IMR-90 (cell line): ENCODE measurements around the gene QARS1. TPM values are rescaled to one million over a fixed set of nuclear protein-coding genes. Genes with fewer than 3 reads are reported as not detected.

Source experiments
- ATAC-seq: fragments of 200-7000 bp; cut with Tn5 transposase; 2 replicates; pipeline ENCODE4 v1.9.1; 2020; ENCODE audit warnings: low read depth, mild to moderate bottlenecking, moderate library complexity
- BruUV-seq: library from RNA; stranded (reverse); fragments of 400-500 nt; replicated peaks from 2 replicates; lab custom pipeline; 2021; lab: Mats Ljungman, UMichigan
- CTCF ChIA-PET: fragments of 300-600 bp; formaldehyde crosslinking; extraction: SDS; loops from one replicate; lab custom pipeline; 2021; ENCODE audit warnings: antibody characterized with exemption; lab: Yijun Ruan, JAX
- POLR2A ChIA-PET: fragments of 300-600 bp; sonication (Branson Sonifier 250); formaldehyde crosslinking; loops from one replicate; lab custom pipeline; 2022; ENCODE audit warnings: antibody characterized with exemption; ENCODE audit not compliant: unreplicated experiment; lab: Charles Lee
- DNase-seq: peaks from one replicate; pipeline ENCODE4 v3.0.0; 2013
- H2AFZ ChIP-seq: replicated peaks from 2 replicates; pipeline ENCODE3; 2013; ENCODE audit warnings: low read length, mild to moderate bottlenecking; ENCODE audit not compliant: poor library complexity
- H2AK5ac ChIP-seq: 2 replicates; pipeline ENCODE4 v1.6.1; 2013; ENCODE audit warnings: low read depth, low read length, inconsistent platforms
- H2AK9ac ChIP-seq: replicated peaks from 2 replicates; pipeline ENCODE3; 2013; ENCODE audit warnings: mild to moderate bottlenecking, low read depth, low read length, moderate library complexity; ENCODE audit not compliant: poor library complexity
- H2BK120ac ChIP-seq: 2 replicates; pipeline ENCODE4 v1.6.1; 2013; ENCODE audit warnings: low read depth, low read length, inconsistent platforms
- H2BK15ac ChIP-seq: 3 replicates; pipeline ENCODE4 v1.6.1; 2013; ENCODE audit warnings: low read depth, low read length, inconsistent platforms
- H2BK20ac ChIP-seq: 2 replicates; pipeline ENCODE4 v1.6.1; 2013; ENCODE audit warnings: low read depth, mild to moderate bottlenecking, inconsistent platforms, low read length, moderate library complexity
- H2BK5ac ChIP-seq: 2 replicates; pipeline ENCODE4 v1.6.1; 2013; ENCODE audit warnings: mild to moderate bottlenecking, low read depth, low read length, inconsistent platforms; ENCODE audit not compliant: poor library complexity, severe bottlenecking
- H3K14ac ChIP-seq: replicated peaks from 2 replicates; pipeline ENCODE4 v1.6.1; 2013; ENCODE audit warnings: low read depth, low read length, inconsistent platforms
- H3K18ac ChIP-seq: 2 replicates; pipeline ENCODE4 v1.6.1; 2013; ENCODE audit warnings: low read depth, low read length, control low read depth
- H3K23ac ChIP-seq: 2 replicates; pipeline ENCODE4 v1.6.1; 2013; ENCODE audit warnings: low read depth, low read length, inconsistent platforms
- H3K27ac ChIP-seq: 2 replicates; pipeline ENCODE4 v1.5.1; 2013; ENCODE audit warnings: mild to moderate bottlenecking, control low read depth, low read length; ENCODE audit not compliant: insufficient read depth
- H3K27me3 ChIP-seq: 2 replicates; pipeline ENCODE4 v1.6.1; 2013; ENCODE audit warnings: low read length; ENCODE audit not compliant: control insufficient read depth, insufficient read depth
- H3K36me3 ChIP-seq: 2 replicates; pipeline ENCODE4 v1.6.1; 2013; ENCODE audit warnings: low read length, mixed read lengths; ENCODE audit not compliant: control insufficient read depth, insufficient read depth
- H3K4ac ChIP-seq: 2 replicates; pipeline ENCODE4 v1.6.1; 2013; ENCODE audit warnings: low read depth, low read length, inconsistent platforms
- H3K4me1 ChIP-seq: 2 replicates; pipeline ENCODE4 v1.6.1; 2013; ENCODE audit warnings: low read length, mixed read lengths; ENCODE audit not compliant: control insufficient read depth, insufficient read depth
- H3K4me2 ChIP-seq: 2 replicates; pipeline ENCODE4 v1.6.1; 2013; ENCODE audit warnings: low read depth, mild to moderate bottlenecking, control low read depth, low read length, moderate library complexity
- H3K4me3 ChIP-seq: 2 replicates; pipeline ENCODE4 v1.5.1; 2013; ENCODE audit warnings: low read depth, mild to moderate bottlenecking, control low read depth, low read length, moderate library complexity; ENCODE audit not compliant: insufficient read depth
- H3K56ac ChIP-seq: 2 replicates; pipeline ENCODE4 v1.6.1; 2013; ENCODE audit warnings: low read length, inconsistent platforms; ENCODE audit not compliant: insufficient read depth; ENCODE audit errors: extremely low read depth
- H3K79me1 ChIP-seq, 2 experiments: 2 replicates each; pipeline ENCODE4 v1.6.1; 2013; ENCODE audit warnings: low read length in 2 of 2, inconsistent platforms in 1 of 2, low read depth in 1 of 2
- H3K9ac ChIP-seq: 2 replicates; pipeline ENCODE4 v1.6.1; 2013; ENCODE audit warnings: low read depth, low read length, control low read depth
- H3K9me1 ChIP-seq: 2 replicates; pipeline ENCODE4 v1.6.1; 2013; ENCODE audit warnings: low read length, inconsistent platforms; ENCODE audit not compliant: insufficient read depth
- H3K9me3 ChIP-seq: 2 replicates; pipeline ENCODE4 v1.6.1; 2013; ENCODE audit warnings: low read length; ENCODE audit not compliant: control insufficient read depth, insufficient read depth
- H4K20me1 ChIP-seq: 2 replicates; pipeline ENCODE4 v1.6.1; 2013; ENCODE audit warnings: low read length, inconsistent platforms; ENCODE audit not compliant: insufficient read depth
- H4K5ac ChIP-seq: 2 replicates; pipeline ENCODE4 v1.6.1; 2013; ENCODE audit warnings: mild to moderate bottlenecking, low read depth, low read length, control low read depth
- H4K8ac ChIP-seq, 2 experiments: 2 replicates each; pipeline ENCODE4 v1.6.1; 2013; ENCODE audit warnings: low read depth in 2 of 2, low read length in 2 of 2, control low read depth in 1 of 2, inconsistent platforms in 1 of 2
- H4K91ac ChIP-seq: 2 replicates; pipeline ENCODE4 v1.6.1; 2013; ENCODE audit warnings: low read depth, low read length, inconsistent platforms; ENCODE audit not compliant: insufficient read depth
- BHLHE40 ChIP-seq: fragments of 150-350 bp; IDR thresholded peaks from 2 replicates; pipeline ENCODE4 v1.6.1; 2016; ENCODE audit warnings: mild to moderate bottlenecking, low read depth, low read length
- CEBPB ChIP-seq: IDR thresholded peaks from 2 replicates; pipeline ENCODE4 v1.6.1; 2012; ENCODE audit warnings: low read depth, low read length, improper control_type of control experiment
- CHD1 ChIP-seq: IDR thresholded peaks from 2 replicates; pipeline ENCODE4 v1.6.1; 2012; ENCODE audit warnings: low read depth, low read length, improper control_type of control experiment
- FOS ChIP-seq: fragments of 150-350 bp; IDR thresholded peaks from 2 replicates; pipeline ENCODE4 v1.6.1; 2016; ENCODE audit warnings: low read depth, low read length
- MAFK ChIP-seq: IDR thresholded peaks from 2 replicates; pipeline ENCODE4 v1.6.1; 2012; ENCODE audit warnings: low read depth, low read length, improper control_type of control experiment
- MAZ ChIP-seq: IDR thresholded peaks from 2 replicates; pipeline ENCODE4 v1.6.1; 2012; ENCODE audit warnings: low read depth, mild to moderate bottlenecking, low read length, improper control_type of control experiment, moderate library complexity, borderline replicate concordance
- MXI1 ChIP-seq: IDR thresholded peaks from 2 replicates; pipeline ENCODE4 v1.6.1; 2012; ENCODE audit warnings: low read depth, mild to moderate bottlenecking, low read length, moderate library complexity, borderline replicate concordance
- NFE2L2 ChIP-seq: fragments of 150-350 bp; IDR thresholded peaks from 2 replicates; pipeline ENCODE4 v1.6.1; 2016; ENCODE audit warnings: low read depth, mild to moderate bottlenecking, low read length
- POLR2A ChIP-seq: IDR thresholded peaks from 2 replicates; pipeline ENCODE4 v1.6.1; 2012; ENCODE audit warnings: mild to moderate bottlenecking, low read depth, low read length
- RAD21 ChIP-seq: IDR thresholded peaks from 2 replicates; pipeline ENCODE4 v1.6.1; 2012; ENCODE audit warnings: low read length, improper control_type of control experiment
- RCOR1 ChIP-seq: IDR thresholded peaks from 2 replicates; pipeline ENCODE4 v1.6.1; 2012; ENCODE audit warnings: mild to moderate bottlenecking, low read length, improper control_type of control experiment; ENCODE audit not compliant: insufficient replicate concordance
- RFX5 ChIP-seq: IDR thresholded peaks from 2 replicates; pipeline ENCODE4 v1.8.0; 2012; ENCODE audit warnings: low read depth, mild to moderate bottlenecking, low read length, moderate library complexity
- SMC3 ChIP-seq: fragments of 150-350 bp; IDR thresholded peaks from 2 replicates; pipeline ENCODE4 v1.6.1; 2016; ENCODE audit warnings: low read depth, mild to moderate bottlenecking, antibody characterized with exemption, low read length, moderate library complexity
- WGBS, 2 experiments: methylation state at CpG; one replicate each; pipeline versions ENCODE4 v1.1.5 to v1.1.7; 2013; ENCODE audit warnings: missing lambda C conversion rate in 2 of 2; ENCODE audit not compliant: insufficient read length in 1 of 2; ENCODE audit errors: extremely low coverage in 2 of 2; 5-methylcytosine and 5-hydroxymethylcytosine counted together
- dilution Hi-C: fragments of 300-500 bp; cut with HindIII; formaldehyde crosslinking; loops from one replicate; pipeline ENCODE4 v1.14.3; 2018; ENCODE audit warnings: low sequenced_read_pairs; ENCODE audit not compliant: unreplicated experiment
- in situ Hi-C: fragments of 300-500 bp; cut with MboI; formaldehyde crosslinking; loops from 3 replicates; pipeline ENCODE4 v1.14.3; 2019; ENCODE audit warnings: low sequenced_read_pairs, inconsistent platforms, mixed read lengths
- intact Hi-C: fragments of 100-400 bp; cut with micrococcal nuclease; formaldehyde crosslinking; loops from 2 replicates; pipeline ENCODE4 v1.10.0; 2022
- polyA plus RNA-seq, 3 experiments: library from polyadenylated mRNA; depleted of rRNA; stranded (reverse); fragments of >200 nt; gene quantifications; 2 replicates each; pipeline ENCODE4 v1.2.3, GENCODE V29; 2012; ENCODE audit warnings: low replicate concordance in 1 of 3
- total RNA-seq: library from RNA; depleted of rRNA; stranded (reverse); fragments of >200 nt; gene quantifications from 2 replicates; pipeline ENCODE4 v1.2.3, GENCODE V29; 2012
- TF ChIP-seq, protein P1 (sequence below): fragments of 150-350 bp; IDR thresholded peaks from 2 replicates; pipeline ENCODE4 v1.6.1; 2017; ENCODE audit warnings: mild to moderate bottlenecking, antibody characterized with exemption, low read length, low read depth
- TF ChIP-seq, protein P2 (sequence below): fragments of 150-350 bp; IDR thresholded peaks from 2 replicates; pipeline ENCODE4 v1.6.1; 2016; ENCODE audit warnings: low read depth, mild to moderate bottlenecking, low read length, moderate library complexity, borderline replicate concordance
- TF ChIP-seq, protein P3 (sequence below): conservative IDR thresholded peaks from 2 replicates; pipeline ENCODE4 v1.5.1; 2012; ENCODE audit warnings: mild to moderate bottlenecking, low read depth, low read length, improper control_type of control experiment

The QARS1 gene
- total and polyA plus RNA-seq, 2 of the 4 experiments (the other 2 are of a cell fraction) = 354 to 396 TPM

DNA sequence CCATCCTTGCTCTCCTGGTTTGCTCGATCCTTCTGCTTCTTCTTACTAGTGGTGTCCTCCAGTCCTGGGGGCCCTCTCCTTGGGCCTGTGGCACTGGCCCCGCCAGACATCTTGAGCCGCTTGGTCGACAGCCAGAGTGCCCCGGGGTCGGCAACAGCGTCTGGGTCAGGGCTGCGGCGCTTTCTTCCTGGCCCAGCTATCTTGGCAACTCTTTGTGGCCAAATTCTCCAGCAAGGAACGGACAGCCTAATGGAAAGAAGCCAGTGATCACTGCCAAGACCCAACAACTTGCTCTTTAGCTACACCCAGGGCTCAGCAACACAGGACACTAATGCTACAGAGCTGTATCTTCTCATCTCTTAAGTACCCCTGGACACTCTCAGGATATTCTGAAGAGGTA, 14.5 kb upstream of the QARS1 start:
- no peak overlapping the region for H3K4me2 ChIP-seq
- no peak overlapping the region for H4K8ac ChIP-seq
- POLR2A ChIA-PET = interaction anchor here (0.5 kb wide), 1 partner anchor 54 kb away, joined by 4 read pairs; no protein-coding TSS in a partner anchor
- CTCF ChIA-PET = no interaction called here
- in situ Hi-C loops (no loop called here), dilution Hi-C loops (no loop called here), intact Hi-C loops (no loop called here)
- H2BK5ac ChIP-seq = no peak overlapping the region
- peaks cover 10% of the 10 kb centered on the region; the same call in 1 of the 2 replicates for H3K9me1 ChIP-seq
- no peak overlapping the region for H3K4ac ChIP-seq
- H2AK5ac ChIP-seq = no peak overlapping the region
- 100% methylated on average over 2 of the region's 10 CpGs; no CpG with 5 or more reads in 1 of the 2 experiments for WGBS, 2 experiments
- H4K5ac ChIP-seq = no peak overlapping the region
- H4K91ac ChIP-seq = no peak overlapping the region
- BruUV-seq = no TSS peak
- H2BK15ac ChIP-seq = no peak overlapping the region
- peaks cover 6% of the 10 kb centered on the region for H4K20me1 ChIP-seq
- H2BK20ac ChIP-seq = no peak overlapping the region
- H3K4me1 ChIP-seq = peaks cover 10% of the 10 kb centered on the region
- no peak overlapping the region for H3K18ac ChIP-seq
- no peak overlapping the region for H3K14ac ChIP-seq
- H2BK120ac ChIP-seq = no peak overlapping the region
- no peaks in the 10 kb centered on the region for H3K27me3 ChIP-seq
- peaks cover 10 to 46% of the 10 kb centered on the region in 2 experiments for H3K79me1 ChIP-seq
- H3K23ac ChIP-seq = peak overlapping the region; percentile 45; the same call in 1 of the 2 replicates
- no peak overlapping the region for H3K4me3 ChIP-seq
- H3K9me3 ChIP-seq = no peaks in the 10 kb centered on the region
- H3K36me3 ChIP-seq = peaks cover 74% of the 10 kb centered on the region
- no peak overlapping the region for H3K9ac ChIP-seq
- no peak overlapping the region for H3K56ac ChIP-seq
- no peak overlapping the region for H2AFZ ChIP-seq
- no peak for TF ChIP-seq MXI1
- TF ChIP-seq MAFK = no peak
- no peak for TF ChIP-seq POLR2A
- no peak for TF ChIP-seq FOS
- no peak for TF ChIP-seq RFX5
- no peak for TF ChIP-seq RCOR1
- TF ChIP-seq BHLHE40 = no peak
- TF ChIP-seq, protein P1, sequence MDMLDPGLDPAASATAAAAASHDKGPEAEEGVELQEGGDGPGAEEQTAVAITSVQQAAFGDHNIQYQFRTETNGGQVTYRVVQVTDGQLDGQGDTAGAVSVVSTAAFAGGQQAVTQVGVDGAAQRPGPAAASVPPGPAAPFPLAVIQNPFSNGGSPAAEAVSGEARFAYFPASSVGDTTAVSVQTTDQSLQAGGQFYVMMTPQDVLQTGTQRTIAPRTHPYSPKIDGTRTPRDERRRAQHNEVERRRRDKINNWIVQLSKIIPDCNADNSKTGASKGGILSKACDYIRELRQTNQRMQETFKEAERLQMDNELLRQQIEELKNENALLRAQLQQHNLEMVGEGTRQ = no peak
- no peak for TF ChIP-seq SMC3
- TF ChIP-seq CHD1 = no peak
- TF ChIP-seq RAD21 = no peak
- TF ChIP-seq, protein P2, sequence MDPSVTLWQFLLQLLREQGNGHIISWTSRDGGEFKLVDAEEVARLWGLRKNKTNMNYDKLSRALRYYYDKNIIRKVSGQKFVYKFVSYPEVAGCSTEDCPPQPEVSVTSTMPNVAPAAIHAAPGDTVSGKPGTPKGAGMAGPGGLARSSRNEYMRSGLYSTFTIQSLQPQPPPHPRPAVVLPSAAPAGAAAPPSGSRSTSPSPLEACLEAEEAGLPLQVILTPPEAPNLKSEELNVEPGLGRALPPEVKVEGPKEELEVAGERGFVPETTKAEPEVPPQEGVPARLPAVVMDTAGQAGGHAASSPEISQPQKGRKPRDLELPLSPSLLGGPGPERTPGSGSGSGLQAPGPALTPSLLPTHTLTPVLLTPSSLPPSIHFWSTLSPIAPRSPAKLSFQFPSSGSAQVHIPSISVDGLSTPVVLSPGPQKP = no peak
- TF ChIP-seq, protein P3, sequence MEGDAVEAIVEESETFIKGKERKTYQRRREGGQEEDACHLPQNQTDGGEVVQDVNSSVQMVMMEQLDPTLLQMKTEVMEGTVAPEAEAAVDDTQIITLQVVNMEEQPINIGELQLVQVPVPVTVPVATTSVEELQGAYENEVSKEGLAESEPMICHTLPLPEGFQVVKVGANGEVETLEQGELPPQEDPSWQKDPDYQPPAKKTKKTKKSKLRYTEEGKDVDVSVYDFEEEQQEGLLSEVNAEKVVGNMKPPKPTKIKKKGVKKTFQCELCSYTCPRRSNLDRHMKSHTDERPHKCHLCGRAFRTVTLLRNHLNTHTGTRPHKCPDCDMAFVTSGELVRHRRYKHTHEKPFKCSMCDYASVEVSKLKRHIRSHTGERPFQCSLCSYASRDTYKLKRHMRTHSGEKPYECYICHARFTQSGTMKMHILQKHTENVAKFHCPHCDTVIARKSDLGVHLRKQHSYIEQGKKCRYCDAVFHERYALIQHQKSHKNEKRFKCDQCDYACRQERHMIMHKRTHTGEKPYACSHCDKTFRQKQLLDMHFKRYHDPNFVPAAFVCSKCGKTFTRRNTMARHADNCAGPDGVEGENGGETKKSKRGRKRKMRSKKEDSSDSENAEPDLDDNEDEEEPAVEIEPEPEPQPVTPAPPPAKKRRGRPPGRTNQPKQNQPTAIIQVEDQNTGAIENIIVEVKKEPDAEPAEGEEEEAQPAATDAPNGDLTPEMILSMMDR = no peak
- TF ChIP-seq CEBPB = no peak
- TF ChIP-seq MAZ = no peak
- TF ChIP-seq NFE2L2 = no peak
- no peak for DNase-seq
- no peak overlapping the region for H3K27ac ChIP-seq
- peak overlapping the region; percentile 55 for H2AK9ac ChIP-seq
- ATAC-seq = no peak
